ENCODE results near the gene PHETA2. TPM values are rescaled to one million over a fixed set of nuclear protein-coding genes. Genes with fewer than 3 reads are reported as not detected.
A peak's percentile ranks its signal among the peaks of the same experiment; 100 is the strongest.

Gene PHETA2
- total and polyA plus RNA-seq, 7 donors: 13.2 to 18.0 (median 14.6) TPM

DNA sequence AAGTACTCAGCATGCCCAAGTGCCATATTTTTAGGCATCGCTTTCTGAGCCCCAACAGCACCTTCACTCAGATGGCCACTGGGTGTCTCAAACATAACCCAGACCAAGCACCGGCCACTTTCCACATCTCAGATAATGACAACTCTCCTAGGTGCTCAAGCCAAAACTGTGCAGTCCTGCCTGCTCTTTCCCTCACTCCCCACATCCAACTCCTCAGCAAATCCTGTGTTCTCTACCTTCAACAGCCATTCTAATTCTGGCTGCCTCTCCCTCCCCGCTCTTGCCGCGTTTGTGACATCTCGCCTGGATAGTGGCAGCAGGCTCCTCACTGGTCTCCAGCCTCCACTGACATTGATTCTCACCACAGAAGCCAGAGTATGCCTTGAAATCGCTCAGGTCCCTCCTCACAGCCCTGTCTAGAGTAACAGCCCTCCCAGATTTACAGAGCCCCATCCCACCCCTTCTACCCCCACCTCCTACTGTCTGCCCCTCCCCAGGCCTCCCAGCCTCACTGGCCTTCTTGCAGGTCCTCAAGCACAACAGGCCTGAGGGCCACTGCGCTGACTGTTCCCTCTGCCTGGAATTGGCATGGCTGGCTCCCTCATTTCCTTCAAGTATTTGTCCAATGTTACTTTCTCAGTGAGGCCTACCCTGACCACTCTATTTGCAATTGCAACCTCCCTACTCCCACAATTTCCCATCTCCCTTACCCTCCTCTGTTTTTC is 1.3 kb upstream of the PHETA2 start:
- WGBS, 2 donors: 96% methylated on average over 8 of the region's 8 CpGs
- no peak for DNase-seq

GRCh38 chr22:42073621-42074041 is 417 bp upstream of the PHETA2 start:
- H3K27me3 ChIP-seq: no peaks in the 10 kb centered on the region
- no peaks in the 10 kb centered on the region for H3K9me3 ChIP-seq
- DNase-seq: no peak
- peak overlapping the region; percentile 74 to 82 (median 78) for H3K4me3 ChIP-seq
- peak overlapping the region; percentile 90 to 93 (median 92) for H3K27ac ChIP-seq
- TF ChIP-seq, protein P1, sequence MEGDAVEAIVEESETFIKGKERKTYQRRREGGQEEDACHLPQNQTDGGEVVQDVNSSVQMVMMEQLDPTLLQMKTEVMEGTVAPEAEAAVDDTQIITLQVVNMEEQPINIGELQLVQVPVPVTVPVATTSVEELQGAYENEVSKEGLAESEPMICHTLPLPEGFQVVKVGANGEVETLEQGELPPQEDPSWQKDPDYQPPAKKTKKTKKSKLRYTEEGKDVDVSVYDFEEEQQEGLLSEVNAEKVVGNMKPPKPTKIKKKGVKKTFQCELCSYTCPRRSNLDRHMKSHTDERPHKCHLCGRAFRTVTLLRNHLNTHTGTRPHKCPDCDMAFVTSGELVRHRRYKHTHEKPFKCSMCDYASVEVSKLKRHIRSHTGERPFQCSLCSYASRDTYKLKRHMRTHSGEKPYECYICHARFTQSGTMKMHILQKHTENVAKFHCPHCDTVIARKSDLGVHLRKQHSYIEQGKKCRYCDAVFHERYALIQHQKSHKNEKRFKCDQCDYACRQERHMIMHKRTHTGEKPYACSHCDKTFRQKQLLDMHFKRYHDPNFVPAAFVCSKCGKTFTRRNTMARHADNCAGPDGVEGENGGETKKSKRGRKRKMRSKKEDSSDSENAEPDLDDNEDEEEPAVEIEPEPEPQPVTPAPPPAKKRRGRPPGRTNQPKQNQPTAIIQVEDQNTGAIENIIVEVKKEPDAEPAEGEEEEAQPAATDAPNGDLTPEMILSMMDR (IDR thresholded peaks at IDR 0.05): no peak
- no peak for TF ChIP-seq EP300 (IDR thresholded peaks at IDR 0.05)
- no peak for TF ChIP-seq POLR2A (IDR thresholded peaks at IDR 0.05)
- TF ChIP-seq POLR2AphosphoS5 (IDR thresholded peaks at IDR 0.05): no peak
- peaks cover 0 to 20% (median 6%) of the 10 kb centered on the region in 4 donors for H3K36me3 ChIP-seq
- WGBS, 2 donors: 75 to 80% methylated on average over 14 of the region's 14 CpGs
- peaks cover 0 to 61% (median 53%) of the 10 kb centered on the region in 4 donors for H3K4me1 ChIP-seq
- intact Hi-C loops (cut with DNase I): loop anchor here (10.0 kb wide), 1 partner anchor 389 kb away; the partner anchor contains the start of gene SNU13

More for the DNA sequence above, 1.3 kb upstream of the PHETA2 start:
- Histone ChIP-seq H3K27me3 (no peaks in the 10 kb centered on the region), H3K4me1 (peaks cover 0 to 52% (median 44%) of the 10 kb centered on the region in 4 donors), H3K9me3 (no peaks in the 10 kb centered on the region), H3K36me3 (peaks cover under 1 to 25% (median 7%) of the 10 kb centered on the region in 4 donors), H3K27ac (peak overlapping the region in 3 of 4 donors; percentile 17 to 93 (median 18)), H3K4me3 (no peak overlapping the region)
- intact Hi-C loops (cut with DNase I): loop anchor here (10.0 kb wide), 1 partner anchor 388 kb away; the partner anchor contains the start of gene SNU13
- TF ChIP-seq, protein P1 (IDR thresholded peaks at IDR 0.05): no peak

GRCh38 chr22:42074846-42075676 is 1.0 kb downstream of the PHETA2 start:
- TF ChIP-seq POLR2AphosphoS5 (IDR thresholded peaks at IDR 0.05): no peak
- TF ChIP-seq, protein P1 (IDR thresholded peaks at IDR 0.05): no peak
- no peak for TF ChIP-seq POLR2A (IDR thresholded peaks at IDR 0.05)
- no peak for TF ChIP-seq EP300 (IDR thresholded peaks at IDR 0.05)
- Histone ChIP-seq H3K27ac (peak overlapping the region; percentile 90 to 93 (median 92)), H3K9me3 (no peaks in the 10 kb centered on the region), H3K4me3 (peak overlapping the region; percentile 74 to 82 (median 78)), H3K27me3 (no peaks in the 10 kb centered on the region), H3K4me1 (peaks cover 0 to 56% (median 51%) of the 10 kb centered on the region in 4 donors), H3K36me3 (peaks cover 0 to 20% (median 6%) of the 10 kb centered on the region in 4 donors)
- WGBS, 2 donors: 58 to 73% methylated on average over 9 of the region's 9 CpGs
- no peak for DNase-seq
- intact Hi-C loops (cut with DNase I): loop anchor here (5.0 to 10.0 kb wide), 2 partner anchors 292 to 390 kb away; partner anchors contain the start of gene SNU13

GRCh38 chr22:42076764-42077485 is 2.9 kb downstream of the PHETA2 start:
- no peaks in the 10 kb centered on the region for H3K9me3 ChIP-seq
- peak overlapping the region; percentile 93 to 99 (median 98) for H3K27ac ChIP-seq
- no peak overlapping the region for H3K4me3 ChIP-seq
- WGBS, 2 donors: 93 to 96% methylated on average over 20 of the region's 20 CpGs
- H3K36me3 ChIP-seq: peaks cover 0 to 22% (median 6%) of the 10 kb centered on the region in 4 donors
- H3K4me1 ChIP-seq: peaks cover 0 to 58% (median 50%) of the 10 kb centered on the region in 4 donors
- H3K27me3 ChIP-seq: no peaks in the 10 kb centered on the region
- peak; percentile 66 for DNase-seq
- intact Hi-C loops (cut with DNase I): loop anchor here (5.0 to 10.0 kb wide), 2 partner anchors 290 to 392 kb away; partner anchors contain the start of gene SNU13
- TF ChIP-seq POLR2AphosphoS5 (IDR thresholded peaks at IDR 0.05): no peak
- no peak for TF ChIP-seq POLR2A (IDR thresholded peaks at IDR 0.05)
- TF ChIP-seq, protein P1 (IDR thresholded peaks at IDR 0.05): no peak
- TF ChIP-seq EP300 (IDR thresholded peaks at IDR 0.05): no peak

Data from sigmoid colon (tissue), 7 donors.